ENCODE results near the gene DYNC1I1.

The DYNC1I1 gene

DNA sequence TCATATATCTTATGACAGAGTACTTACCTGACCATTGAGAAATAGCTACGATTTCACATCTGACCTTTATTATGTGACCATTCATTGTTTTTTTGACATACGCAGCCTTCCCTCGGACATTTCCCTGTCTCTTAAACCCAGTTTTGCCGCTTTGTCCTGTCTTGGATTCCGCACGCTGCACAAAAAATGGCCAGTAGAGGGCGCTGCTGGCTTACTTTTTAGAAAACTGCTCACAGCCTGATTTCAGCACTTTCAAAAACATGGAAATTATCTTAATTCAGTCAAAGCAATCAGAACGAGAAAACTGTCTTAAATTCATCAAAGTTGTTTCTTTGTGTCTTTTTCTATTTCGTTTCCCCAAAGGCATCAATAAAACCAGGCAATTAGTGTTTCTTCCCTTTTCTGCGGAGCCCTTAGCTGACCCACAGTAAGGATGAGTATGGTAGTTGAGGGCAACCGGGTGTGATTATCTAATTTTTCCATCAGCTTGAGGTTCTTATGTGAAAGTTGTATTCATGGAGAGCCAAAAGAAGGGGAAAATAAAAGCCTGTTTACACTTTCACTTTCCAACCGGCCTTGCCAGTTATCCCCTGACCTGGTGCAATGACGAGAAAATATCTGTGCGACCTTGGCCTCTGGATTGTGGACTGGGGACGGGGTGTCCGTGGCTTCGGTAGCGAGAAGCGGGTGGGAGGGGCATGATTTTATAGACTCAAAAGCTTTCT is 144.4 kb downstream of the DYNC1I1 start:
- Histone ChIP-seq H3K9ac (ENCODE audit: low read length in 5 of 5) (no peak overlapping the region), H3K9me3 (ENCODE audit: control insufficient read depth in 5 of 5, low read length in 5 of 5) (no peaks in the 10 kb centered on the region), H3K27ac (ENCODE audit: low read depth, low read length) (no peak overlapping the region), H3K36me3 (ENCODE audit: control insufficient read depth in 5 of 5, insufficient read depth in 5 of 5, low read length in 5 of 5) (no peaks in the 10 kb centered on the region), H3K4me1 (ENCODE audit: control insufficient read depth in 5 of 5, insufficient read depth in 5 of 5, low read length in 5 of 5) (no peaks in the 10 kb centered on the region), H3K27me3 (ENCODE audit: control insufficient read depth in 5 of 5, insufficient read depth in 4 of 5, low read length in 5 of 5) (no peaks in the 10 kb centered on the region), H3K4me3 (ENCODE audit: low read depth in 1 of 5, low read length in 5 of 5) (peak overlapping the region in 1 of 5 donors; percentile 37)

DNA sequence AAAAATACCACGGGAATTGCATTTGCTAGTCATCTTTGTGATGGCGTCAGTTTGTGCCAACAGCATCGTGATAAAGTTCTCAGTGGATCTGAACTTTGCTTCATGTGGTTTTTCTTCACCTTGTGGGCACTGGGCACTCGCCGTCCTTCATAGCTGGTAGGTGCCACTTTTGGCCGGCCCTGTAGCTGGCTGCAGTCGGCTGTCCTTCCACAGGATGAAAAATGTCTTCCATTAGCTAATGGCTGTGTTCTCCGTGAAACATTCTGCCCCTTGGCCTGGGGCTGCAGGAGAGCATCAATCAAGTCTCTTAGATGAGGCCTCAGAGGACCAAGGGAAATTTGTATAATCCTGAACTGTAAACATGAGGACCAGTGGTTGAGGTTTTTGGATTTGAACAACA is 145.3 kb downstream of the DYNC1I1 start:
- Histone ChIP-seq H3K27ac (ENCODE audit: low read depth, low read length) (no peak overlapping the region), H3K27me3 (ENCODE audit: control insufficient read depth in 5 of 5, insufficient read depth in 4 of 5, low read length in 5 of 5) (no peaks in the 10 kb centered on the region), H3K9me3 (ENCODE audit: control insufficient read depth in 5 of 5, low read length in 5 of 5) (no peaks in the 10 kb centered on the region), H3K9ac (ENCODE audit: low read length in 5 of 5) (no peak overlapping the region), H3K4me3 (ENCODE audit: low read depth in 1 of 5, low read length in 5 of 5) (no peak overlapping the region), H3K4me1 (ENCODE audit: control insufficient read depth in 5 of 5, insufficient read depth in 5 of 5, low read length in 5 of 5) (no peaks in the 10 kb centered on the region), H3K36me3 (ENCODE audit: control insufficient read depth in 5 of 5, insufficient read depth in 5 of 5, low read length in 5 of 5) (no peaks in the 10 kb centered on the region)

DNA sequence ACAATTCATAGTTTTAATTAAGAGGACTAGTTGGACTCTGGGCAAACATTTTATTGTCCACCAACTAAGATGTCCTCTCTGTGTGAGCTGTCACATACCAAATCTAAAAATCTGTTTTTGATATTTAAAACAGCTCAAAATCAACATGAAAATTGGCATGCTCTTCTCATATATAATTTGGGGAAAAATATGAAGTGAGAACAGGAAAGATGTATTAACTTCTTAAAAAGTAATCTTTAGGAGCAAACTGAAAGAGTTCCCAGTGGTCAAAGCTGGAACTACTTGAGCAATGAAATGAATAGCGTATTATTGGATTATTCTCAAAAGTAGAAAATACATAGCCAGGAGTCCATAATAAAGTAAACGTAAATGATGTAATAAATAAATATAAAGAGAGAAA is 147.2 kb downstream of the DYNC1I1 start:
- no peaks in the 10 kb centered on the region for H3K36me3 ChIP-seq (ENCODE audit: control insufficient read depth in 5 of 5, insufficient read depth in 5 of 5, low read length in 5 of 5)
- H3K9me3 ChIP-seq (ENCODE audit: control insufficient read depth in 5 of 5, low read length in 5 of 5) = no peaks in the 10 kb centered on the region
- no peak overlapping the region for H3K9ac ChIP-seq (ENCODE audit: low read length in 5 of 5)
- no peaks in the 10 kb centered on the region for H3K4me1 ChIP-seq (ENCODE audit: control insufficient read depth in 5 of 5, insufficient read depth in 5 of 5, low read length in 5 of 5)
- H3K27ac ChIP-seq (ENCODE audit: low read depth, low read length) = no peak overlapping the region
- no peaks in the 10 kb centered on the region for H3K27me3 ChIP-seq (ENCODE audit: control insufficient read depth in 5 of 5, insufficient read depth in 4 of 5, low read length in 5 of 5)
- H3K4me3 ChIP-seq (ENCODE audit: low read depth in 1 of 5, low read length in 5 of 5) = no peak overlapping the region

DNA sequence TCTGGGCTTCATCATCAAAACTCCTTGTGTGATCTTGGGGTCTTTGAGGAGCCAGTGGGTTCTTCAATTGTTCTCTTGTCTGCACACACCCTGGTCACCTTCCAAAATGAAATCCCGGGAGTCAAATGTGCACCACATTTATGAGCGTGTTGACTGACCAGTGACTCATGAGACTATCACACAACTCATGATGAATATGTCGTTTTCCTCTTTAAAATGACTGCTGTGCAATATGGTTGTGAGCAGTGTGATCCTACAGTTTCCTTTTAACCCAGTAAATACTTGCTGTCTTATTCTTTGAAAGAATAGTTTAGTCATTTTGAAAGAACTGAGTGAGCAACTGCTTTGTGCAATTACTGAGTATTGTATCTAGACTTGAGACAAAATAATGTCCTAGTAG is 149.2 kb downstream of the DYNC1I1 start:
- Histone ChIP-seq H3K9me3 (ENCODE audit: control insufficient read depth in 5 of 5, low read length in 5 of 5) (no peaks in the 10 kb centered on the region), H3K4me3 (ENCODE audit: low read depth in 1 of 5, low read length in 5 of 5) (no peak overlapping the region), H3K9ac (ENCODE audit: low read length in 5 of 5) (no peak overlapping the region), H3K4me1 (ENCODE audit: control insufficient read depth in 5 of 5, insufficient read depth in 5 of 5, low read length in 5 of 5) (no peaks in the 10 kb centered on the region), H3K27me3 (ENCODE audit: control insufficient read depth in 5 of 5, insufficient read depth in 4 of 5, low read length in 5 of 5) (no peaks in the 10 kb centered on the region), H3K27ac (ENCODE audit: low read depth, low read length) (no peak overlapping the region), H3K36me3 (ENCODE audit: control insufficient read depth in 5 of 5, insufficient read depth in 5 of 5, low read length in 5 of 5) (no peaks in the 10 kb centered on the region)

DNA sequence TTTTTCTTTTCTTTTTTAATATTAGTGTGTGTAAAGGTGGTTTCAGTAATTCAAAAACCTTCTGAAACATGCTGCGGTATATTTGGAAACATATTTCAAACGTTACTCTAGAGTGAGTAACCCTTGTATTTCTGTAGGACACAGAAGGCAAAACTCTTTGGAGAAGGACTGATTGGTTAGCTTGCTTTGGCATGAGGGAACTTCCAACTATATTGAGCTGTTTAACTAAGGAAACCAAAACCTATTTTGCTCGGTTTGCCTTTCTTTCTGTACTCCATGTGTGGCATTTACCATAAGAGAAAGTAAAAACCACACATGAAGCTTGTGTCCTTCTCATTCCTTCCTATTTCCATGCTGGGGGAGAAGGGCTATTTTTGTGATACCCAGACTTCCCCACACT is 149.8 kb downstream of the DYNC1I1 start:
- H3K4me1 ChIP-seq (ENCODE audit: control insufficient read depth in 5 of 5, insufficient read depth in 5 of 5, low read length in 5 of 5) = no peaks in the 10 kb centered on the region
- H3K4me3 ChIP-seq (ENCODE audit: low read depth in 1 of 5, low read length in 5 of 5) = no peak overlapping the region
- H3K9ac ChIP-seq (ENCODE audit: low read length in 5 of 5) = no peak overlapping the region
- H3K9me3 ChIP-seq (ENCODE audit: control insufficient read depth in 5 of 5, low read length in 5 of 5) = no peaks in the 10 kb centered on the region
- H3K27ac ChIP-seq (ENCODE audit: low read depth, low read length) = no peak overlapping the region
- H3K36me3 ChIP-seq (ENCODE audit: control insufficient read depth in 5 of 5, insufficient read depth in 5 of 5, low read length in 5 of 5) = no peaks in the 10 kb centered on the region
- no peaks in the 10 kb centered on the region for H3K27me3 ChIP-seq (ENCODE audit: control insufficient read depth in 5 of 5, insufficient read depth in 4 of 5, low read length in 5 of 5)

DNA sequence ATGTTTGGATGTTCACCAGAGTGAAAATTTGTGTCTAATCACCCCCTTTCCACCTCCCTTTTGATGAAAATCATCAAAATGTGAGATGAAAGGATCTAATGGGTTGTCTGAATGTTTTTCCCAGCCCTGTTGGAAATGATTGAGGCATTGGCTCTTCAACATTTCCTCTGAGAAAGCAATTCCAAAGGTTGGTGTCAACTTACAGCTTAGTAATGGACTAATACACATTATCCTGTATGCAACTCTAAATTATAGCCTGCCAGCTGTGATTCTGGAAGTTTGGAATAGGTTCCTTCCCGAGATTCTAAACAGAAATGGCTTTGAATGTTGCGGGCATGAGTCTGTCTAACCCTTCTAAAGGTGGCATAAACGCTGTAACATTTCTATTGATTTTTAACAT is 152.9 kb downstream of the DYNC1I1 start:
- Histone ChIP-seq H3K4me3 (ENCODE audit: low read depth in 1 of 5, low read length in 5 of 5) (no peak overlapping the region), H3K9me3 (ENCODE audit: control insufficient read depth in 5 of 5, low read length in 5 of 5) (no peaks in the 10 kb centered on the region), H3K36me3 (ENCODE audit: control insufficient read depth in 5 of 5, insufficient read depth in 5 of 5, low read length in 5 of 5) (no peaks in the 10 kb centered on the region), H3K27ac (ENCODE audit: low read depth, low read length) (no peak overlapping the region), H3K9ac (ENCODE audit: low read length in 5 of 5) (no peak overlapping the region), H3K27me3 (ENCODE audit: control insufficient read depth in 5 of 5, insufficient read depth in 4 of 5, low read length in 5 of 5) (no peaks in the 10 kb centered on the region), H3K4me1 (ENCODE audit: control insufficient read depth in 5 of 5, insufficient read depth in 5 of 5, low read length in 5 of 5) (no peaks in the 10 kb centered on the region)

DNA sequence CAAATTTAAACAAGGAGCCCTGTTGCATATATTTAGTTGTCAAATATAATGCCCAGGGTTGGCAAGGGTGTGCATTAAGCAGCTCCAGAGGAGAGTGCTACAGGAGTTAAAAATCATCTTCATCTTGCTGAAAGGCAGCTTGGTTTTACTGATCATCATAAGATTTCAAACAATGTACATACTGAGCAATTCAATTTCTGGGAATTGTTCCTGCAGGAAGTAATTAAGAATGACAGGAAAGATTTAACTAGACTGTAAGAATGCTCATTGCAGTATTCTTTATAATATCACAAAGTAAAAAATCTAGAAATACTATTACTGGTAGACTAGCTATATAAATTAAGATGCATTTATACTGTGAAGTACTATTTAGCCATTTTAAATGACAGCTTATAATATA is 153.6 kb downstream of the DYNC1I1 start:
- Histone ChIP-seq H3K9ac (ENCODE audit: low read length in 5 of 5) (no peak overlapping the region), H3K27me3 (ENCODE audit: control insufficient read depth in 5 of 5, insufficient read depth in 4 of 5, low read length in 5 of 5) (no peaks in the 10 kb centered on the region), H3K36me3 (ENCODE audit: control insufficient read depth in 5 of 5, insufficient read depth in 5 of 5, low read length in 5 of 5) (no peaks in the 10 kb centered on the region), H3K4me1 (ENCODE audit: control insufficient read depth in 5 of 5, insufficient read depth in 5 of 5, low read length in 5 of 5) (no peaks in the 10 kb centered on the region), H3K4me3 (ENCODE audit: low read depth in 1 of 5, low read length in 5 of 5) (no peak overlapping the region), H3K9me3 (ENCODE audit: control insufficient read depth in 5 of 5, low read length in 5 of 5) (no peaks in the 10 kb centered on the region), H3K27ac (ENCODE audit: low read depth, low read length) (no peak overlapping the region)

DNA sequence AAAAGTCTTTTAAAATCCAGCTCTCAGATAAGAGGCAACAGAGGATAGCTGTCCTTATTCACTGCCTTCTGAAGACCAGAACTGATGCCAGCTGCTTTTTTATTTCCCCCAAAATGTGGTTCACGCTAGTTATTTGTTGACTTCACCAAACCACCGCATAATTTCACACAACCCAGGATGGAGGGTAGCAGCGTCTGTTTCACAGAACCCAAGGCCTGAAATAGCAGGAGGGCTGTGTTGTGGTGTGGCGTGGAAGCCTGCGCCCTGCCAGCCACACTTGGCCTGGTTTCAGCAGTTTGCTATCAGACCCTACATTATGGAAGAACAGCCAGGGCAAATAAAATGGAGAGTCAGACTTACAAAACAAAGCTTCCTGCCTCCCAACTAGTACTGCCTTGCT is 155.4 kb downstream of the DYNC1I1 start:
- Histone ChIP-seq H3K9ac (ENCODE audit: low read length in 5 of 5) (no peak overlapping the region), H3K9me3 (ENCODE audit: control insufficient read depth in 5 of 5, low read length in 5 of 5) (no peaks in the 10 kb centered on the region), H3K27ac (ENCODE audit: low read depth, low read length) (no peak overlapping the region), H3K4me3 (ENCODE audit: low read depth in 1 of 5, low read length in 5 of 5) (no peak overlapping the region), H3K4me1 (ENCODE audit: control insufficient read depth in 5 of 5, insufficient read depth in 5 of 5, low read length in 5 of 5) (no peaks in the 10 kb centered on the region), H3K36me3 (ENCODE audit: control insufficient read depth in 5 of 5, insufficient read depth in 5 of 5, low read length in 5 of 5) (no peaks in the 10 kb centered on the region), H3K27me3 (ENCODE audit: control insufficient read depth in 5 of 5, insufficient read depth in 4 of 5, low read length in 5 of 5) (no peaks in the 10 kb centered on the region)

DNA sequence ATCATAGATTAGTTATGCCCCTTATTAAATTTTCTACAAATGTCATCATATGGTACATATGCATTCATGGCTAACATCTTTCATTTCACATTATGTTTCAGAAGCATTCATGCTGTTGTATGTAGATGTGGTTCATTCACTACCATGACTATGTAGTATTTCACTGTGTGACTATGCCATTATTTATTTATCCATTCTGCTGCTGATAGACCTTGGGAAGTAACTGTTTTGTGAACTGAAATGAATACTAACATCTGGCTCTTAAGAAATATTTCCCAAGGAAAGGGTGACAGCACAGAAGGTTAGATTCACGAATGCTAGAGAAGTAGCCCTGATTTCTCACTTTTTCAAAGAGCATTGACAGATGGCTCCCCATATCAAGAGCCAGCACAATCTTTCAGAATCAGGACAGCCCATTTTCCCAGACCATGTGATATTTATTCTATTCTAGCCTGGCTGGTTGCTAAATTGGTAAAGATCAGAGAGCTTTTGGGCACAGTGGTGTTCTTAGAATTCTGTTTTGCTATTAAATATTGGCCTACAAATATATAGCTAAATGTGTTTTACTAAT is 157.4 kb downstream of the DYNC1I1 start:
- Histone ChIP-seq H3K9ac (ENCODE audit: low read length in 5 of 5) (no peak overlapping the region), H3K27me3 (ENCODE audit: control insufficient read depth in 5 of 5, insufficient read depth in 4 of 5, low read length in 5 of 5) (no peaks in the 10 kb centered on the region)

DNA sequence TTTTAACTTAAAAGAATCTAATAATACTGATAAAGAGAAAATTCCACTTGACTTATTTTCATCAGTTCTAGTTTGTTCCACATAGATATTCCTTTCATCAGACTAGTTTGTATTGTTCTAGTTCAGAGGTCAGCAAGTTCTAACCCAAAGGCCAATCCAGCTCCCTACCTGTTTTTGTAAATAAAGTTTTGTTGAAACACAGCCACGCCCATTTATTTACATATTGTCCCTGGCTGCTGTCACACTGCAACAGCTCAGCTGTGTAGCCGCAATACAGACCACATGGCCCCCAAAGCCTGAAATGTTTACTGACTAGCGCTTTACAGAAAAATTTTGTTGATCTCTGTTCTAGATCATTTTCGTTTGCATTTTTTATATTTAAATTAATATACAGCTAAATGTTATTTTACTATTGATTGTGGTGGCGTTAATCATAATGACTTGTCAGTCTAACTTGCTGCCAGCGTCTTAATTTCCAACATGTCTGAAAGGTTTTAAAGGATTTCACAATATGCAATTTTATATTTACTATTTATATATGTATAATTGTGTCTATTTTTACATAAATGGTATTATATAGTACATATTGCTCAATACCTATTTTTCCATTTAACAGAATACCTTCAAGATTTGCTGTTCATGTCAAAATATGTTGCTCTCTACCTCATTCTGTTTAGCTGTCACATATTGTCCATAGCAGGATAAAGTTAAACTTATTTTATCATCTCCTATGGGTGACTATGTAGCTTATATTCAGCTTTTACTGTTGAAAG is 159.3 kb downstream of the DYNC1I1 start:
- H3K27me3 ChIP-seq (ENCODE audit: control insufficient read depth in 5 of 5, insufficient read depth in 4 of 5, low read length in 5 of 5) = no peaks in the 10 kb centered on the region
- no peak overlapping the region for H3K27ac ChIP-seq (ENCODE audit: low read depth, low read length)
- H3K9ac ChIP-seq (ENCODE audit: low read length in 5 of 5) = no peak overlapping the region
- H3K4me3 ChIP-seq (ENCODE audit: low read depth in 1 of 5, low read length in 5 of 5) = no peak overlapping the region
- no peaks in the 10 kb centered on the region for H3K4me1 ChIP-seq (ENCODE audit: control insufficient read depth in 5 of 5, insufficient read depth in 5 of 5, low read length in 5 of 5)
- no peaks in the 10 kb centered on the region for H3K9me3 ChIP-seq (ENCODE audit: control insufficient read depth in 5 of 5, low read length in 5 of 5)
- H3K36me3 ChIP-seq (ENCODE audit: control insufficient read depth in 5 of 5, insufficient read depth in 5 of 5, low read length in 5 of 5) = no peaks in the 10 kb centered on the region

More for the DNA sequence above, 157.4 kb downstream of the DYNC1I1 start:
- Histone ChIP-seq H3K9me3 (ENCODE audit: control insufficient read depth in 5 of 5, low read length in 5 of 5) (no peaks in the 10 kb centered on the region), H3K4me3 (ENCODE audit: low read depth in 1 of 5, low read length in 5 of 5) (no peak overlapping the region), H3K36me3 (ENCODE audit: control insufficient read depth in 5 of 5, insufficient read depth in 5 of 5, low read length in 5 of 5) (no peaks in the 10 kb centered on the region), H3K4me1 (ENCODE audit: control insufficient read depth in 5 of 5, insufficient read depth in 5 of 5, low read length in 5 of 5) (no peaks in the 10 kb centered on the region), H3K27ac (ENCODE audit: low read depth, low read length) (no peak overlapping the region)
